ENCODE data around the gene VGLL2. TPM values are rescaled to one million over a fixed set of nuclear protein-coding genes. Genes with fewer than 3 reads are reported as not detected.
A peak's percentile ranks its signal among the peaks of the same experiment; 100 is the strongest.
"Not testable (repeated sequence)": the region's sequence is repeated elsewhere in the genome, so short reads cannot be mapped to it uniquely, and the experiment has no call there.

Gene VGLL2
- total RNA-seq, 1 donor from 2014 or later = 0.77 TPM

DNA sequence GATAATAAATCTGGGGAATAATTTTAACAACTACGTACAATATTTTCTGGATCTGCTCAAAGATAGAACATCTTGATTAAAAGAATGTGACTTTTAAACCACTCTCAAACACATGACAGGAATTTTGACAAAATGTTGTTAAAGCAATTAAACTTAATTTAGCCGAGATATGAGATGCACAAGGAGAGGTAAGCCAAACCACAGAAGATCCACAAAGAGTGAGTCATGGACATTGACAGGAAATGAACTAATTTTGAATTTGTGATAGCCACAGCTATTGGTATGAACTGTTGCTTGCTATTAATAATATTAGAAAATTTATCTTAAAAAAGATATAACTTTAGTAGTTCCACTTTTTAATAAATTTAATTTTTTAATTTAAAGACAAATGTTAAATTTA is 27.8 kb upstream of the VGLL2 start:
- no peak overlapping the region for H3K27ac Mint-ChIP-seq (ENCODE audit: unreplicated experiment)
- no peak overlapping the region for H3K4me3 Mint-ChIP-seq (ENCODE audit: unreplicated experiment)
- DNase-seq (ENCODE audit: low spot score) = no peak
- peaks cover 4% of the 10 kb centered on the region for H3K4me1 Mint-ChIP-seq (ENCODE audit: unreplicated experiment)
- no peaks in the 10 kb centered on the region for H3K9me3 Mint-ChIP-seq (ENCODE audit: unreplicated experiment)
- H3K27me3 Mint-ChIP-seq (ENCODE audit: unreplicated experiment) = no peaks in the 10 kb centered on the region
- H3K36me3 Mint-ChIP-seq (ENCODE audit: low read depth, unreplicated experiment) = no peaks in the 10 kb centered on the region
- no peak for TF ChIP-seq CTCF (IDR thresholded peaks at IDR 0.05; ENCODE audit: unreplicated experiment)

GRCh38 chr6:117244571-117244970 is 20.8 kb upstream of the VGLL2 start:
- not testable (repeated sequence) for H3K4me1 Mint-ChIP-seq (ENCODE audit: unreplicated experiment); DNase-seq (ENCODE audit: low spot score); H3K36me3 Mint-ChIP-seq (ENCODE audit: low read depth, unreplicated experiment); H3K27me3 Mint-ChIP-seq (ENCODE audit: unreplicated experiment); H3K9me3 Mint-ChIP-seq (ENCODE audit: unreplicated experiment); H3K27ac Mint-ChIP-seq (ENCODE audit: unreplicated experiment)
- peak overlapping the region; percentile 76 for H3K4me3 Mint-ChIP-seq (ENCODE audit: unreplicated experiment)

GRCh38 chr6:117244979-117245378 is 20.4 kb upstream of the VGLL2 start:
- not testable (repeated sequence) for DNase-seq (ENCODE audit: low spot score); H3K27ac Mint-ChIP-seq (ENCODE audit: unreplicated experiment); H3K27me3 Mint-ChIP-seq (ENCODE audit: unreplicated experiment); H3K4me1 Mint-ChIP-seq (ENCODE audit: unreplicated experiment); H3K36me3 Mint-ChIP-seq (ENCODE audit: low read depth, unreplicated experiment); H3K9me3 Mint-ChIP-seq (ENCODE audit: unreplicated experiment)
- peak overlapping the region; percentile 76 for H3K4me3 Mint-ChIP-seq (ENCODE audit: unreplicated experiment)

GRCh38 chr6:117253785-117254184 is 11.6 kb upstream of the VGLL2 start:
- no peaks in the 10 kb centered on the region for H3K9me3 Mint-ChIP-seq (ENCODE audit: unreplicated experiment)
- no peak for DNase-seq (ENCODE audit: low spot score)
- no peaks in the 10 kb centered on the region for H3K4me1 Mint-ChIP-seq (ENCODE audit: unreplicated experiment)
- no peak overlapping the region for H3K4me3 Mint-ChIP-seq (ENCODE audit: unreplicated experiment)
- H3K27ac Mint-ChIP-seq (ENCODE audit: unreplicated experiment) = no peak overlapping the region
- no peak for TF ChIP-seq CTCF (IDR thresholded peaks at IDR 0.05; ENCODE audit: unreplicated experiment)
- H3K36me3 Mint-ChIP-seq (ENCODE audit: low read depth, unreplicated experiment) = no peaks in the 10 kb centered on the region
- H3K27me3 Mint-ChIP-seq (ENCODE audit: unreplicated experiment) = no peaks in the 10 kb centered on the region

DNA sequence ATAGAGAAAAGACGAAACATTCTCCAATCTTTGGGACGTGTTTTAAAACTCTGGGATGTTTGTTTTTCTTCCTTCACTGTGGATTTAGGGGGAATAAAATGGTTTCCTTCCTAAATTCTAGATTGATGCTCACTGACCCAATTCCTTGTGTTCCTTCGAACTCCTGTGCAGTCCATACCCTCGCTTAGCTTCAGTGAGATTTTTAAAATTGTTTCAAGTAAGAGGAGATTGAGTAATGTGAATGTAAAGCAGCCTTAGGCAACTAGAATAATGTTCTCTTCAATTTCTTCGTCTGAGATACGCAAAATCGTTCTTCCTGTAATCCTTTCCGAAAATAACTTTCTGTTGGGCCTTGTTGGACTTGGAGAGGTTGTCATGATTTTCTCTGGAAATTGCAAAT is 2.6 kb upstream of the VGLL2 start:
- no peak for TF ChIP-seq CTCF (IDR thresholded peaks at IDR 0.05; ENCODE audit: unreplicated experiment)
- H3K27me3 Mint-ChIP-seq (ENCODE audit: unreplicated experiment) = peaks cover 18% of the 10 kb centered on the region
- H3K4me3 Mint-ChIP-seq (ENCODE audit: unreplicated experiment) = no peak overlapping the region
- no peak for DNase-seq (ENCODE audit: low spot score)
- no peaks in the 10 kb centered on the region for H3K9me3 Mint-ChIP-seq (ENCODE audit: unreplicated experiment)
- H3K36me3 Mint-ChIP-seq (ENCODE audit: low read depth, unreplicated experiment) = no peaks in the 10 kb centered on the region
- H3K4me1 Mint-ChIP-seq (ENCODE audit: unreplicated experiment) = no peaks in the 10 kb centered on the region
- H3K27ac Mint-ChIP-seq (ENCODE audit: unreplicated experiment) = no peak overlapping the region

GRCh38 chr6:117263353-117263927 is 1.9 kb upstream of the VGLL2 start:
- TF ChIP-seq CTCF (IDR thresholded peaks at IDR 0.05; ENCODE audit: unreplicated experiment) = no peak
- Mint-ChIP-seq H3K4me3 (ENCODE audit: unreplicated experiment) (no peak overlapping the region), H3K36me3 (ENCODE audit: low read depth, unreplicated experiment) (no peaks in the 10 kb centered on the region), H3K4me1 (ENCODE audit: unreplicated experiment) (no peaks in the 10 kb centered on the region), H3K27me3 (ENCODE audit: unreplicated experiment) (peaks cover 24% of the 10 kb centered on the region), H3K27ac (ENCODE audit: unreplicated experiment) (no peak overlapping the region), H3K9me3 (ENCODE audit: unreplicated experiment) (no peaks in the 10 kb centered on the region)
- no peak for DNase-seq (ENCODE audit: low spot score)

All from endothelial cell (in vitro differentiated cells).